ENCODE results near the gene EXD3. TPM values are rescaled to one million over a fixed set of nuclear protein-coding genes. Genes with fewer than 3 reads are reported as not detected.

EXD3 gene
- total and polyA plus RNA-seq, 9 of the 15 experiments (the other 6 are each of a cell fraction or from before 2014, with no cell fraction given): 0.29 to 12.5 (median 3.9) TPM

- TF ChIP-seq ZNF655 (CRISPR knock-in tag; IDR thresholded peaks at IDR 0.05): no peak
- 0 out of 2 replicates have a peak, but pooled peaks have one; percentile 3 for TF ChIP-seq POLR2G (IDR thresholded peaks at IDR 0.05; ENCODE audit: low read depth, low read length)
- TF ChIP-seq MGA (IDR thresholded peaks at IDR 0.05): 0 out of 2 replicates have a peak, but pooled peaks have one; percentile 9
- no peak for TF ChIP-seq GTF2A2 (tag; IDR thresholded peaks at IDR 0.05)
- TF ChIP-seq GATAD2A (IDR thresholded peaks at IDR 0.05): no peak
- TF ChIP-seq ZNF77 (CRISPR knock-in tag; IDR thresholded peaks at IDR 0.05): no peak
- 0 out of 2 replicates have a peak, but pooled peaks have one; percentile 19 for TF ChIP-seq ETV1 (tag; conservative IDR thresholded peaks at IDR 0.05; ENCODE audit: low read depth)
- TF ChIP-seq ELF1 (tag; IDR thresholded peaks at IDR 0.05): 0 out of 2 replicates have a peak, but pooled peaks have one; percentile 8
- peak; percentile 83 for TF ChIP-seq SPI1 (IDR thresholded peaks at IDR 0.05; ENCODE audit: borderline replicate concordance, low read depth, low read length)
- TF ChIP-seq L3MBTL2 (IDR thresholded peaks at IDR 0.05): 0 out of 2 replicates have a peak, but pooled peaks have one; percentile 7
- no peak for TF ChIP-seq ZNF146 (CRISPR knock-in tag; IDR thresholded peaks at IDR 0.05; ENCODE audit: unreplicated experiment)
- TF ChIP-seq HNRNPH1 (optimal IDR thresholded peaks at IDR 0.05; ENCODE audit: low read depth, low read length): no peak
- no peak for TF ChIP-seq CEBPB (tag; IDR thresholded peaks at IDR 0.05)
- no peak for TF ChIP-seq HOXB6 (CRISPR knock-in tag; IDR thresholded peaks at IDR 0.05; ENCODE audit: borderline replicate concordance)
- TF ChIP-seq ZNF175 (CRISPR knock-in tag; IDR thresholded peaks at IDR 0.05; ENCODE audit: low read depth): no peak
- TF ChIP-seq ZFP36 (IDR thresholded peaks at IDR 0.05; ENCODE audit: low read depth, low read length, partially characterized antibody): peak; percentile 90
Observed at GRCh38 chr9:137278061-137278701, 144.8 kb downstream of the EXD3 start (continued).
